ENCODE measurements around the gene ASNSD1. TPM values are rescaled to one million over a fixed set of nuclear protein-coding genes. Genes with fewer than 3 reads are reported as not detected.
A peak's percentile ranks its signal among the peaks of the same experiment; 100 is the strongest.

Gene ASNSD1
- total and polyA plus RNA-seq, 10 donors: 28.1 to 50.8 (median 32.8) TPM

- Histone ChIP-seq H3K27ac (no peak overlapping the region), H3K27me3 (replicated peaks in 1 of 7) (no peaks in the 10 kb centered on the region), H3K4me1 (no peaks in the 10 kb centered on the region), H3K9me3 (no peaks in the 10 kb centered on the region), H3K36me3 (no peaks in the 10 kb centered on the region), H3K4me3 (no peak overlapping the region)
- WGBS, 5 donors: 51 to 66% (median 59%) methylated on average over 3 of the region's 3 CpGs
- TF ChIP-seq POLR2AphosphoS5 (IDR thresholded peaks at IDR 0.05): no peak
- intact Hi-C loops (cut with DNase I; ENCODE audit: low total_unique reads): loop anchor here (10.0 kb wide), 1 partner anchor 50 kb away; no protein-coding TSS in a partner anchor
- DNase-seq: no peak
Observed at GRCh38 chr2:189624648-189625355, 36.5 kb upstream of the ASNSD1 start.

DNA sequence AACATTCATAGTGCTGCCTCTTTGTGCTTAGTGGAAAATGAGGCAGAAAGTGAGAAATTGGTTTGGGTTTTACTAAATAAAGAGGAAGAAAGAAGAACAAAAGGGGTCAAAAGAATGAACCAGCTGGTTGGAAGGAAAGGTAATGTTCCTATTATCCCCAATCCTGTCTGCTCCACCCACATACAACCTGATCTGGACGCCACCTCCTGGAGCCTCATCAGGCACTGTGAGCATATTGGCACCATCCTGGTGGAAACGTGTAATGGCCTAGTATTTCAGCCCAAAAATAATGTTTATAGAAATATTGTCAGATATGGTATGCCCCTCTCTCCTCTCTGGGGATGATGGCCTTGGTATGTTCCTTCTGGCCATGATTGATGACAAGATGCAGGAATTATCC lies 35.6 kb upstream of the ASNSD1 start:
- no peaks in the 10 kb centered on the region for H3K36me3 ChIP-seq
- no peak for TF ChIP-seq POLR2AphosphoS5 (IDR thresholded peaks at IDR 0.05)
- TF ChIP-seq, protein P1, sequence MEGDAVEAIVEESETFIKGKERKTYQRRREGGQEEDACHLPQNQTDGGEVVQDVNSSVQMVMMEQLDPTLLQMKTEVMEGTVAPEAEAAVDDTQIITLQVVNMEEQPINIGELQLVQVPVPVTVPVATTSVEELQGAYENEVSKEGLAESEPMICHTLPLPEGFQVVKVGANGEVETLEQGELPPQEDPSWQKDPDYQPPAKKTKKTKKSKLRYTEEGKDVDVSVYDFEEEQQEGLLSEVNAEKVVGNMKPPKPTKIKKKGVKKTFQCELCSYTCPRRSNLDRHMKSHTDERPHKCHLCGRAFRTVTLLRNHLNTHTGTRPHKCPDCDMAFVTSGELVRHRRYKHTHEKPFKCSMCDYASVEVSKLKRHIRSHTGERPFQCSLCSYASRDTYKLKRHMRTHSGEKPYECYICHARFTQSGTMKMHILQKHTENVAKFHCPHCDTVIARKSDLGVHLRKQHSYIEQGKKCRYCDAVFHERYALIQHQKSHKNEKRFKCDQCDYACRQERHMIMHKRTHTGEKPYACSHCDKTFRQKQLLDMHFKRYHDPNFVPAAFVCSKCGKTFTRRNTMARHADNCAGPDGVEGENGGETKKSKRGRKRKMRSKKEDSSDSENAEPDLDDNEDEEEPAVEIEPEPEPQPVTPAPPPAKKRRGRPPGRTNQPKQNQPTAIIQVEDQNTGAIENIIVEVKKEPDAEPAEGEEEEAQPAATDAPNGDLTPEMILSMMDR (IDR thresholded peaks at IDR 0.05 in 8 of 11, conservative IDR thresholded peaks at IDR 0.05 in 3 of 11): no peak
- H3K9me3 ChIP-seq: no peaks in the 10 kb centered on the region
- WGBS, 5 donors: 80 to 98% (median 89%) methylated on average over 2 of the region's 2 CpGs
- no peak overlapping the region for H3K27ac ChIP-seq
- no peak for DNase-seq
- no peak overlapping the region for H3K4me3 ChIP-seq
- intact Hi-C loops (cut with DNase I; ENCODE audit: low total_unique reads): loop anchor here (10.0 kb wide), 1 partner anchor 51 kb away; no protein-coding TSS in a partner anchor
- H3K4me1 ChIP-seq: no peaks in the 10 kb centered on the region
- no peaks in the 10 kb centered on the region for H3K27me3 ChIP-seq (replicated peaks in 1 of 7)

DNA sequence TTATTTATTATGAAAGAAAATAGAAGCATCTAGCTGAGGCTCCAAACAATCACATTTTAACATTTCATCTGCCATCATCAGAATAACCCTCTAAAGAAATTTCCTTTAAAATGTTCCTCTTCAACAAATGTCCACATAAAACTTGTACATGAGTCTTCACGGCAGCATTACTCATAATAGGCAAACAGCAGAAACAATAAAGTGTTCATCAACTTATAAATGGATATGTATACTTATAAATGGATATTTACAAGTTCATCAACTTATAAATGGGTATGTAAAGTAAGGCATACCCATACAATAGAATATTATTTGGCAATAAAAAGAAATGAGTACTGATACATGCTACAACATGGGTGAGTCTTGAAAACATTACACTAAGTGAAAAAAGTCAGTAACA lies 33.5 kb upstream of the ASNSD1 start:
- Histone ChIP-seq H3K27ac (no peak overlapping the region), H3K9me3 (no peaks in the 10 kb centered on the region), H3K36me3 (no peaks in the 10 kb centered on the region), H3K4me1 (no peaks in the 10 kb centered on the region), H3K27me3 (replicated peaks in 1 of 7) (no peaks in the 10 kb centered on the region), H3K4me3 (no peak overlapping the region)
- intact Hi-C loops (cut with DNase I; ENCODE audit: low total_unique reads): loop anchor here (10.0 kb wide), 1 partner anchor 53 kb away; no protein-coding TSS in a partner anchor
- WGBS, 5 donors: 92 to 100% (median 95%) methylated on average over 1 of the region's 1 CpG
- TF ChIP-seq POLR2AphosphoS5 (IDR thresholded peaks at IDR 0.05) (no peak), POLR2A (IDR thresholded peaks at IDR 0.05) (no peak)
- TF ChIP-seq, protein P1 (IDR thresholded peaks at IDR 0.05 in 8 of 11, conservative IDR thresholded peaks at IDR 0.05 in 3 of 11): no peak
- no peak for DNase-seq

DNA sequence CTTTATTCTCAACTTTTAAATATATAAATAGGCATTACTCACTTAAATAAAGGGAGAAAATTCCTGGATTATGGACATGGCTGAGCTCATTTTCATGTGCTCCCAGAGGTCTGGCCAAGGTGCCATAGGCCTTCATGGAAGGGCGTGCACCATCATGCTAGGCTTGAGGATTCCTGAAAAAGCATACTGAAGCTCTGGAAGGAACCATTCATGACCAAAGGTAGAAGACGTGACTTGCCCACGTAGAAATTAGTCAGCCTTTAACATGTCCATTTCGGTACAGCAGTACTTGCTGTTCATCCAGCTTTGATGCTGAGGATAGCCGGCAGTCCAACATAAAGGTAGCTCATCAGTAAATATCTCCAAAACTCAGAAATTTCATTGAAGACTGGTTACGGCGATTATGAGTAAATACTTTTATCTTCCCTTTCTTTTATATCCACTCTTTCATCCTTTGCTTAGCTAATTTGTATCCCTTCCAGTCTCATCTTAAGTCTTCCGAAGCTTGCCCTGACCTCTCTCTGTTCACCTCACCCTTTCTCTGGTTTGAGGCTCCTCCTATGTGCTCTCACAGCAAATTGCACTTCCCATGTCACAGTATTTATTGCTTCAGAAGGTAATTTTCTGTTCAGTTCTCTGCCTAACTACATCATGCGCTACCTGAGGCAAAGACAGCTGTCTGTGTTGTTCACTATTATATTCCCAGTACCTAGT lies 32.3 kb upstream of the ASNSD1 start:
- no peak for DNase-seq
- no peaks in the 10 kb centered on the region for H3K9me3 ChIP-seq
- no peaks in the 10 kb centered on the region for H3K4me1 ChIP-seq
- H3K4me3 ChIP-seq: no peak overlapping the region
- intact Hi-C loops (cut with DNase I; ENCODE audit: low total_unique reads): loop anchor here (10.0 kb wide), 1 partner anchor 54 kb away; no protein-coding TSS in a partner anchor
- H3K27me3 ChIP-seq (replicated peaks in 1 of 7): no peaks in the 10 kb centered on the region
- TF ChIP-seq, protein P1 (IDR thresholded peaks at IDR 0.05 in 8 of 11, conservative IDR thresholded peaks at IDR 0.05 in 3 of 11): peak in 2 of 11 experiments; percentile 8 to 14
- TF ChIP-seq POLR2AphosphoS5 (IDR thresholded peaks at IDR 0.05): no peak
- 86 to 92% (median 89%) methylated on average over 9 of the region's 9 CpGs for WGBS, 5 donors
- peak overlapping the region in 6 of 8 donors; percentile 8 to 48 (median 22) for H3K27ac ChIP-seq
- no peaks in the 10 kb centered on the region for H3K36me3 ChIP-seq

Data from spleen (tissue), 11 donors.